ENCODE data around the gene LARGE1. TPM values are rescaled to one million over a fixed set of nuclear protein-coding genes. Genes with fewer than 3 reads are reported as not detected.

LARGE1 gene
- total and polyA plus RNA-seq, 2 of the 8 experiments (the other 6 are each of a cell fraction or from before 2014, with no cell fraction given), result 43.7 to 83.0 TPM

GRCh38 chr22:33807470-33807869, 112.8 kb downstream of the LARGE1 start (continued):
- TF ChIP-seq POU5F1 (IDR thresholded peaks at IDR 0.05; ENCODE audit: low read depth, low read length) (no peak), CBX8 (IDR thresholded peaks at IDR 0.05; ENCODE audit: borderline replicate concordance, low read depth, low read length) (no peak), CEBPB (IDR thresholded peaks at IDR 0.05; ENCODE audit: low read depth, low read length) (no peak), SP2 (IDR thresholded peaks at IDR 0.05; ENCODE audit: low read length) (no peak), HDAC2 (IDR thresholded peaks at IDR 0.05; ENCODE audit: borderline replicate concordance in 1 of 2, low read depth in 2 of 2, low read length in 2 of 2) (no peak), TCF12 (IDR thresholded peaks at IDR 0.05; ENCODE audit: low read depth, low read length) (no peak), SUZ12 (IDR thresholded peaks at IDR 0.05; ENCODE audit: low read length) (no peak), TAF1 (IDR thresholded peaks at IDR 0.05; ENCODE audit: low read depth, low read length) (no peak), TAF7 (optimal IDR thresholded peaks at IDR 0.05; ENCODE audit: borderline replicate concordance, low read depth, low read length) (no peak)
